ENCODE data around the gene MFRP. TPM values are rescaled to one million over a fixed set of nuclear protein-coding genes. Genes with fewer than 3 reads are reported as not detected.

The MFRP gene
- total RNA-seq, 1 experiment from 2014 or later: not detected

GRCh38 chr11:119309953-119310681 lies 36.4 kb downstream of the MFRP start:
- Mint-ChIP-seq H3K36me3 (ENCODE audit: insufficient read depth, unreplicated experiment) (no peaks in the 10 kb centered on the region), H3K27ac (ENCODE audit: unreplicated experiment) (no peak overlapping the region), H3K4me1 (ENCODE audit: low read depth, unreplicated experiment) (no peaks in the 10 kb centered on the region), H3K9me3 (ENCODE audit: low read depth, unreplicated experiment) (no peaks in the 10 kb centered on the region), H3K27me3 (ENCODE audit: unreplicated experiment) (no peaks in the 10 kb centered on the region), H3K4me3 (ENCODE audit: low read depth, unreplicated experiment) (no peak overlapping the region)
- intact Hi-C loops (cut with micrococcal nuclease; ENCODE audit: unreplicated experiment): no loop called here
- TF ChIP-seq, protein P1, sequence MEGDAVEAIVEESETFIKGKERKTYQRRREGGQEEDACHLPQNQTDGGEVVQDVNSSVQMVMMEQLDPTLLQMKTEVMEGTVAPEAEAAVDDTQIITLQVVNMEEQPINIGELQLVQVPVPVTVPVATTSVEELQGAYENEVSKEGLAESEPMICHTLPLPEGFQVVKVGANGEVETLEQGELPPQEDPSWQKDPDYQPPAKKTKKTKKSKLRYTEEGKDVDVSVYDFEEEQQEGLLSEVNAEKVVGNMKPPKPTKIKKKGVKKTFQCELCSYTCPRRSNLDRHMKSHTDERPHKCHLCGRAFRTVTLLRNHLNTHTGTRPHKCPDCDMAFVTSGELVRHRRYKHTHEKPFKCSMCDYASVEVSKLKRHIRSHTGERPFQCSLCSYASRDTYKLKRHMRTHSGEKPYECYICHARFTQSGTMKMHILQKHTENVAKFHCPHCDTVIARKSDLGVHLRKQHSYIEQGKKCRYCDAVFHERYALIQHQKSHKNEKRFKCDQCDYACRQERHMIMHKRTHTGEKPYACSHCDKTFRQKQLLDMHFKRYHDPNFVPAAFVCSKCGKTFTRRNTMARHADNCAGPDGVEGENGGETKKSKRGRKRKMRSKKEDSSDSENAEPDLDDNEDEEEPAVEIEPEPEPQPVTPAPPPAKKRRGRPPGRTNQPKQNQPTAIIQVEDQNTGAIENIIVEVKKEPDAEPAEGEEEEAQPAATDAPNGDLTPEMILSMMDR (IDR thresholded peaks at IDR 0.05; ENCODE audit: unreplicated experiment): no peak
- CTCF ChIA-PET: no interaction called here
- no peak for DNase-seq
- no TSS peak for BruUV-seq (replicated peaks)

- Mint-ChIP-seq H3K4me1 (ENCODE audit: low read depth, unreplicated experiment) (no peaks in the 10 kb centered on the region), H3K36me3 (ENCODE audit: insufficient read depth, unreplicated experiment) (no peaks in the 10 kb centered on the region), H3K27me3 (ENCODE audit: unreplicated experiment) (no peaks in the 10 kb centered on the region), H3K9me3 (ENCODE audit: low read depth, unreplicated experiment) (no peaks in the 10 kb centered on the region), H3K27ac (ENCODE audit: unreplicated experiment) (no peak overlapping the region), H3K4me3 (ENCODE audit: low read depth, unreplicated experiment) (no peak overlapping the region)
- intact Hi-C loops (cut with micrococcal nuclease; ENCODE audit: unreplicated experiment): no loop called here
- BruUV-seq (replicated peaks): no TSS peak
- DNase-seq: no peak
- TF ChIP-seq, protein P1 (IDR thresholded peaks at IDR 0.05; ENCODE audit: unreplicated experiment): no peak
- CTCF ChIA-PET: no interaction called here
Measured at GRCh38 chr11:119309411-119309810, 37.1 kb downstream of the MFRP start.

- no peaks in the 10 kb centered on the region for H3K9me3 Mint-ChIP-seq (ENCODE audit: low read depth, unreplicated experiment)
- TF ChIP-seq, protein P1 (IDR thresholded peaks at IDR 0.05; ENCODE audit: unreplicated experiment): no peak
- CTCF ChIA-PET: no interaction called here
- H3K27me3 Mint-ChIP-seq (ENCODE audit: unreplicated experiment): no peaks in the 10 kb centered on the region
- no peak for DNase-seq
- intact Hi-C loops (cut with micrococcal nuclease; ENCODE audit: unreplicated experiment): no loop called here
- BruUV-seq (replicated peaks): no TSS peak
- H3K4me1 Mint-ChIP-seq (ENCODE audit: low read depth, unreplicated experiment): no peaks in the 10 kb centered on the region
- H3K36me3 Mint-ChIP-seq (ENCODE audit: insufficient read depth, unreplicated experiment): no peaks in the 10 kb centered on the region
- H3K27ac Mint-ChIP-seq (ENCODE audit: unreplicated experiment): no peak overlapping the region
- no peak overlapping the region for H3K4me3 Mint-ChIP-seq (ENCODE audit: low read depth, unreplicated experiment)
Measured at GRCh38 chr11:119307974-119308373, 38.5 kb downstream of the MFRP start.

- Mint-ChIP-seq H3K9me3 (ENCODE audit: low read depth, unreplicated experiment) (no peaks in the 10 kb centered on the region), H3K4me1 (ENCODE audit: low read depth, unreplicated experiment) (no peaks in the 10 kb centered on the region), H3K27me3 (ENCODE audit: unreplicated experiment) (no peaks in the 10 kb centered on the region), H3K4me3 (ENCODE audit: low read depth, unreplicated experiment) (no peak overlapping the region), H3K27ac (ENCODE audit: unreplicated experiment) (no peak overlapping the region), H3K36me3 (ENCODE audit: insufficient read depth, unreplicated experiment) (peaks cover 5% of the 10 kb centered on the region)
- CTCF ChIA-PET: no interaction called here
- no TSS peak for BruUV-seq (replicated peaks)
- DNase-seq: no peak
- intact Hi-C loops (cut with micrococcal nuclease; ENCODE audit: unreplicated experiment): no loop called here
- TF ChIP-seq, protein P1 (IDR thresholded peaks at IDR 0.05; ENCODE audit: unreplicated experiment): no peak
Measured at GRCh38 chr11:119307219-119307618, 39.3 kb downstream of the MFRP start.
